Esophagus squamous epithelium (tissue), 5 donors: ENCODE measurements around the gene OSGEPL1. TPM values are rescaled to one million over a fixed set of nuclear protein-coding genes. Genes with fewer than 3 reads are reported as not detected.

ENCODE experiments used
- DNase-seq: peaks from one replicate; lab custom pipeline; 2025; lab: John Stamatoyannopoulos, UW
- H3K27ac ChIP-seq, 4 donors: fragments of 200-600 bp; sonication (generic); one replicate each; pipeline ENCODE4 v1.5.1; 2016 to 2019; ENCODE audit warnings: mild to moderate bottlenecking in 1 of 4
- H3K27me3 ChIP-seq, 4 donors: fragments of 200-600 bp; sonication (generic); 1 replicate in 3 of 4; 2 replicates in 1 of 4; pipeline versions ENCODE4 v1.5.1 to v1.6.0; 2017 to 2021; ENCODE audit warnings: antibody characterized with exemption in 1 of 4
- H3K36me3 ChIP-seq, 3 donors: fragments of 200-600 bp; sonication (generic); one replicate each; pipeline ENCODE4 v1.5.1; 2016 to 2019
- H3K4me1 ChIP-seq, 3 donors: fragments of 200-600 bp; sonication (generic); one replicate each; pipeline ENCODE4 v1.5.1; 2017 to 2019
- H3K4me3 ChIP-seq, 4 donors: fragments of 200-600 bp; sonication (generic); 1 replicate in 3 of 4; 2 replicates in 1 of 4; pipeline ENCODE4 v1.5.1; 2016 to 2019; ENCODE audit warnings: mild to moderate bottlenecking in 2 of 4, moderate library complexity in 1 of 4
- H3K9me3 ChIP-seq, 3 donors: fragments of 200-600 bp; sonication (generic); one replicate each; pipeline ENCODE4 v1.5.1; 2016 to 2019
- CTCF ChIP-seq, 6 experiments: fragments of 450-650 bp in 4 of 6; fragments of 200-600 bp in 2 of 6; sonication (generic) in 2 of 6; IDR thresholded peaks; one replicate each; pipeline ENCODE4 v1.5.1; 2016 to 2019; ENCODE audit warnings: antibody characterized with exemption in 6 of 6, mild to moderate bottlenecking in 4 of 6, moderate library complexity in 4 of 6
- POLR2A ChIP-seq, 4 donors: fragments of 450-650 bp; IDR thresholded peaks; one replicate each; pipeline ENCODE4 v1.6.1; 2017; ENCODE audit warnings: antibody characterized with exemption in 4 of 4, mild to moderate bottlenecking in 4 of 4, moderate library complexity in 3 of 4
- WGBS, 2 donors: methylation state at CpG; one replicate each; pipeline ENCODE4 v1.1.5; 2018; 5-methylcytosine and 5-hydroxymethylcytosine counted together
- intact Hi-C: fragments of 100-400 bp; cut with DNase I; formaldehyde crosslinking; loops from one replicate; pipeline ENCODE4 v1.15.0; 2022
- total RNA-seq, 4 donors: library from RNA; depleted of rRNA; stranded (reverse); fragments of >200 nt; gene quantifications; one replicate each; pipeline ENCODE4 v1.1.0, GENCODE V29; 2016
- donor health status: DM: yes; HTN: yes; CAD: no.

Gene OSGEPL1
- total RNA-seq, 4 donors from 2014 or later: 2.8 to 8.7 (median 5.0) TPM

GRCh38 chr2:189751080-189751658 is 11.4 kb downstream of the OSGEPL1 start:
- no peak for DNase-seq
- Histone ChIP-seq H3K36me3 (peaks cover 0 to 82% (median 13%) of the 10 kb centered on the region in 3 donors), H3K4me1 (no peaks in the 10 kb centered on the region), H3K4me3 (no peak overlapping the region), H3K27ac (no peak overlapping the region), H3K27me3 (no peaks in the 10 kb centered on the region), H3K9me3 (no peaks in the 10 kb centered on the region)
- 76 to 83% methylated on average over 4 to 10 of the region's 10 CpGs for WGBS, 2 donors
- TF ChIP-seq POLR2A (IDR thresholded peaks at IDR 0.05) (no peak), CTCF (IDR thresholded peaks at IDR 0.05) (peak in 5 of 6 experiments; percentile 44 to 64 (median 48))
- intact Hi-C loops: no loop called here

- intact Hi-C loops: no loop called here
- DNase-seq: no peak
- no peaks in the 10 kb centered on the region for H3K27me3 ChIP-seq
- H3K27ac ChIP-seq: no peak overlapping the region
- H3K36me3 ChIP-seq: peaks cover 0 to 9% (median 0%) of the 10 kb centered on the region in 3 donors
- TF ChIP-seq POLR2A (IDR thresholded peaks at IDR 0.05) (no peak), CTCF (IDR thresholded peaks at IDR 0.05) (no peak)
- H3K4me3 ChIP-seq: no peak overlapping the region
- no peaks in the 10 kb centered on the region for H3K9me3 ChIP-seq
- H3K4me1 ChIP-seq: no peaks in the 10 kb centered on the region
- 69 to 77% methylated on average over 3 of the region's 3 CpGs for WGBS, 2 donors
These were observed 33.2 kb downstream of the OSGEPL1 start for GRCh38 chr2:189729430-189729829.

GRCh38 chr2:189726849-189727248 is 35.7 kb downstream of the OSGEPL1 start:
- Histone ChIP-seq H3K4me3 (no peak overlapping the region), H3K4me1 (no peaks in the 10 kb centered on the region), H3K9me3 (no peaks in the 10 kb centered on the region), H3K36me3 (peaks cover 0 to 9% (median 0%) of the 10 kb centered on the region in 3 donors), H3K27ac (no peak overlapping the region), H3K27me3 (no peaks in the 10 kb centered on the region)
- intact Hi-C loops: no loop called here
- no peak for TF ChIP-seq POLR2A (IDR thresholded peaks at IDR 0.05)
- TF ChIP-seq CTCF (IDR thresholded peaks at IDR 0.05): no peak
- DNase-seq: no peak

GRCh38 chr2:189726271-189726670 is 36.3 kb downstream of the OSGEPL1 start:
- intact Hi-C loops: no loop called here
- Histone ChIP-seq H3K4me3 (no peak overlapping the region), H3K36me3 (peaks cover 0 to 9% (median 0%) of the 10 kb centered on the region in 3 donors), H3K9me3 (no peaks in the 10 kb centered on the region), H3K27ac (no peak overlapping the region), H3K4me1 (no peaks in the 10 kb centered on the region), H3K27me3 (no peaks in the 10 kb centered on the region)
- WGBS, 2 donors: 89 to 93% methylated on average over 1 of the region's 1 CpG
- no peak for TF ChIP-seq CTCF (IDR thresholded peaks at IDR 0.05)
- no peak for TF ChIP-seq POLR2A (IDR thresholded peaks at IDR 0.05)
- DNase-seq: no peak

GRCh38 chr2:189723192-189723591 is 39.4 kb downstream of the OSGEPL1 start:
- H3K4me3 ChIP-seq: no peak overlapping the region
- TF ChIP-seq CTCF (IDR thresholded peaks at IDR 0.05) (no peak), POLR2A (IDR thresholded peaks at IDR 0.05) (no peak)
- no peak for DNase-seq
- no peak overlapping the region for H3K27ac ChIP-seq
- H3K4me1 ChIP-seq: no peaks in the 10 kb centered on the region
- intact Hi-C loops: no loop called here
- H3K9me3 ChIP-seq: no peaks in the 10 kb centered on the region
- H3K27me3 ChIP-seq: no peaks in the 10 kb centered on the region
- H3K36me3 ChIP-seq: peaks cover 0 to 4% (median 0%) of the 10 kb centered on the region in 3 donors
